Memory B cell (primary cell): ENCODE results near the gene KRTAP10-4.
"Not testable (repeated sequence)": the region's sequence is repeated elsewhere in the genome, so short reads cannot be mapped to it uniquely, and the experiment has no call there.

Experiments used
- ATAC-seq: fragments of 150-1000 bp; cut with Tn5 transposase; 2 replicates; pipeline ENCODE4 v1.10.0; 2021; ENCODE audit warnings: low read depth, mild to moderate bottlenecking, moderate library complexity
- DNase-seq, 2 donors: peaks; one replicate each; pipeline ENCODE4 v3.0.0; 2022; ENCODE audit warnings: low spot score in 2 of 2
- H3K27ac Mint-ChIP-seq: one replicate; pipeline ENCODE4 v1.8.0; 2022; ENCODE audit warnings: mild to moderate bottlenecking, moderate library complexity, mixed read lengths
- H3K27me3 Mint-ChIP-seq: one replicate; pipeline ENCODE4 v1.8.0; 2022; ENCODE audit warnings: mixed read lengths
- H3K36me3 Mint-ChIP-seq: one replicate; pipeline ENCODE4 v1.8.0; 2022; ENCODE audit warnings: mild to moderate bottlenecking, mixed read lengths
- H3K4me1 Mint-ChIP-seq: one replicate; pipeline ENCODE4 v1.8.0; 2022; ENCODE audit warnings: mixed read lengths
- H3K4me3 Mint-ChIP-seq: one replicate; pipeline ENCODE4 v1.8.0; 2022; ENCODE audit warnings: mild to moderate bottlenecking, moderate library complexity, mixed read lengths
- H3K9me3 Mint-ChIP-seq: one replicate; pipeline ENCODE4 v1.8.0; 2022; ENCODE audit warnings: mixed read lengths

The KRTAP10-4 gene

DNA sequence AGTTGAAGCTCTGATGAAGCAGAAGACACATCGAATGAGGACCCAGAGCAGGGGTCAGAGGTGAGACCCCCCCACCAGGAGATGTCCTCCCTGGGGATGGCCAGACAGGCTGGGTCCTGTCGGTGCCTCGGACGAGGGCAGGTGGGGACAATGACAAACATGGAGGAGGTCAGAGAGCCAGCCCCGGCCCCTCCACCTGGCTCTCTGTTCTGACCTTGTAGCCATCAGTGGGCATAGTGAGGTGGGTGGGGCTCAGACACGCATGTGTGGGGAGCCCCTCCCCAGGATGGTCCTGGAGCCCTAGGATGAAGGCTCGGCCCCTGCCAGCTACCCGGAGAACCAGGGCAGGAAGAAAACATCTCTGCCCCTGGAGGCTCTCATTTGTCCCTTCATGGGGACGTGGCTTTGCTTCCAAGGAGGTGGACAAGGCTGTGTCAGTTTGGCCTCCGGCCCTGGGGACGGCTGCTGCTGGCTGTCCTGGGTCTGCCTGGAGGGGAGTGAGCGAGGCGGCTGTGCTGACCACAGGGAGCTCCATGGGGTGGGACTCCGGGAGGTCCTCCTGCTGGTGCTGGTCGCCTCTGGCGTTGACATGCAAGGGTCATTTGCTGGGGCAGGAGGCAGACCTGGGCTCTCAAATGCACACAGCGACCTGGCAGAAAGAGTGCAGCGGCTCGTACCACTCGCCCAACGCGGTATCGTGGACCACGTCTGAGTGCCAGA, 16.2 kb downstream of the KRTAP10-4 start:
- Mint-ChIP-seq H3K27ac (no peak overlapping the region), H3K4me3 (no peak overlapping the region), H3K9me3 (peaks cover 3% of the 10 kb centered on the region), H3K36me3 (no peaks in the 10 kb centered on the region), H3K27me3 (peaks cover 25% of the 10 kb centered on the region), H3K4me1 (no peaks in the 10 kb centered on the region)
- no peak for DNase-seq
- ATAC-seq = no peak

DNA sequence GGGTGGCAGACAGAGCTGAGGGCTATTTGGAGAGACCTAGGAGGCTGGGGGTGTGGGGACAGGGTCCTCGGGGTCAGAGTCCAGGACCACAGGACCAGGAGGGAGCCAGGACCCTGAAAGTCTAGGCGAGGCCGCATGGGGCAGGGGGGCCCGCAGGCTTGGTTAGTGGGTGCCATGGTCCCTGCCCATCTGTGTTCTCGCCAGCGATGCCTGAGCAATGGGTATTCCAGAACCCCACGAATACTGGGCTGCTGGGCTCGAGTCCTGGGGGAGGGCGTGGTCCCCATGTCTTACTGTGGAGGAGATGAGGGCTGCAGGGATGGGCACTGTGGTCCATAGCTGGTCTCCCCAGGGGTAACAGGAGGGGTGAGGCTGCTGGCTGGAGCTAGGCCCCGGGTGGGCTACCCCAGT, 16.8 kb downstream of the KRTAP10-4 start:
- no peaks in the 10 kb centered on the region for H3K36me3 Mint-ChIP-seq
- ATAC-seq = no peak
- H3K4me1 Mint-ChIP-seq = peaks cover 2% of the 10 kb centered on the region
- H3K27ac Mint-ChIP-seq = no peak overlapping the region
- H3K4me3 Mint-ChIP-seq = no peak overlapping the region
- peaks cover 26% of the 10 kb centered on the region for H3K27me3 Mint-ChIP-seq
- peak in 1 of 2 donors; percentile 9 for DNase-seq
- H3K9me3 Mint-ChIP-seq = peaks cover 3% of the 10 kb centered on the region

DNA sequence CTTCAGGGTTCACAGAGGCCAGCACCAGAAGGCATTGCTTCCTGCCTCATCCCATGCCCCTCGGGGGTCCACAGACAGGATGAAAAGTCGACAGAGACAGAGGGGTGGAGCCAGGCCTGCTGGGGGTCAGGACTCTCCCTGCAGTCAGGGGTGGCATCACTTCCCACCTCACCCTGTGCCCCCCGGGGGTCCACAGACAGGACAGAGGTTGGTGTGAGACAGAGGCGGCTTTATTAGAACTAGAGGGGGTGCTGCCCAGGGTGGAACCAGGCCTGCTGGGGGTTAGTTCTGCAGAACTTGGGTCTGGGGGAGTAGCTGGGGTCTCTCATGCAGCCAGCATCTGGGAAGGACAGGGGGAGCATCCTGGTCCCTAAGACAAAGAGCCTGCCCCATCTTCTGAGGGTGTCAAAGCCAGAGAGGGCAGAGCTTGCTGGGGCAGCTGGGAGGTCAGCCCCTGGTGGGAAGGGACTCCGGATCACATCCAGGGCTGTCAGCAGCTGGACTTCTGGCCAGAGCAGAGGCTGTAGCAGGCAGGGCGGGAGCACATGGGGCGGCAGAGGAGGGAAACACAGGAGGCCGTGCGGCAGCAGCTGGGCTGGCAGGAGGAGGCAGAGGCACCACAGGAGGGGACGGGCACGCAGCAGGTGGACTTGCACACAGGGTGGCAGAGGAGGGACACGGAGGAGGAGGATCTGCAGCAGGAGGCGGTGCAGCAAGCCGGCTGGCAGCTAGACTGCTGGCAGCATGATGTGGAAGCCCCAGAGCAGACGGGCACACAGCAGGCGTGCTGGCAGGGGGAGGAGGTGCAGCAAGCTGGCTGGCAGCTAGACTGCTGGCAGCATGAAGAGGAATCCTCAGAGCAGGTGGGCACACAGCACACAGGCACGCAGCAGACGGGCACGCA, 17.6 kb downstream of the KRTAP10-4 start:
- not testable (repeated sequence) for ATAC-seq, DNase-seq, H3K4me3 Mint-ChIP-seq, H3K9me3 Mint-ChIP-seq, H3K36me3 Mint-ChIP-seq, H3K4me1 Mint-ChIP-seq, H3K27ac Mint-ChIP-seq
- H3K27me3 Mint-ChIP-seq = peaks cover 23% of the 10 kb centered on the region

DNA sequence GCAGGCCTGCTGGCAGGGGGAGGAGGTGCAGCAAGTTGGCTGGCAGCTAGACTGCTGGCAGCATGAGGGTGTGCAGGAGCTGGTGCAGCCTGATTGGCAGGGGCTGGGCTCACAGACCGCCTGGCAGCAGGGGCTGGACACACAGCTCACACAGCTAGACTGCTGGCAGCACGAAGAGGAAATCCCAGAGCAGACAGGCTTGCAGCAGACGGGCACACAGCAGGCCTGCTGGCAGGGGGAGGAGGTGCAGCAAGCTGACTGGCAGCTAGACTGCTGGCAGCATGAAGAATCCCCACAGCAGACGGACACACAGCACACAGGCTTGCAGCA, 18.2 kb downstream of the KRTAP10-4 start:
- H3K4me1 Mint-ChIP-seq, H3K27ac Mint-ChIP-seq, ATAC-seq, H3K9me3 Mint-ChIP-seq, H3K4me3 Mint-ChIP-seq, H3K36me3 Mint-ChIP-seq: not testable (repeated sequence)
- peaks cover 19% of the 10 kb centered on the region for H3K27me3 Mint-ChIP-seq
- DNase-seq = peak in 1 of 2 donors; percentile 8

DNA sequence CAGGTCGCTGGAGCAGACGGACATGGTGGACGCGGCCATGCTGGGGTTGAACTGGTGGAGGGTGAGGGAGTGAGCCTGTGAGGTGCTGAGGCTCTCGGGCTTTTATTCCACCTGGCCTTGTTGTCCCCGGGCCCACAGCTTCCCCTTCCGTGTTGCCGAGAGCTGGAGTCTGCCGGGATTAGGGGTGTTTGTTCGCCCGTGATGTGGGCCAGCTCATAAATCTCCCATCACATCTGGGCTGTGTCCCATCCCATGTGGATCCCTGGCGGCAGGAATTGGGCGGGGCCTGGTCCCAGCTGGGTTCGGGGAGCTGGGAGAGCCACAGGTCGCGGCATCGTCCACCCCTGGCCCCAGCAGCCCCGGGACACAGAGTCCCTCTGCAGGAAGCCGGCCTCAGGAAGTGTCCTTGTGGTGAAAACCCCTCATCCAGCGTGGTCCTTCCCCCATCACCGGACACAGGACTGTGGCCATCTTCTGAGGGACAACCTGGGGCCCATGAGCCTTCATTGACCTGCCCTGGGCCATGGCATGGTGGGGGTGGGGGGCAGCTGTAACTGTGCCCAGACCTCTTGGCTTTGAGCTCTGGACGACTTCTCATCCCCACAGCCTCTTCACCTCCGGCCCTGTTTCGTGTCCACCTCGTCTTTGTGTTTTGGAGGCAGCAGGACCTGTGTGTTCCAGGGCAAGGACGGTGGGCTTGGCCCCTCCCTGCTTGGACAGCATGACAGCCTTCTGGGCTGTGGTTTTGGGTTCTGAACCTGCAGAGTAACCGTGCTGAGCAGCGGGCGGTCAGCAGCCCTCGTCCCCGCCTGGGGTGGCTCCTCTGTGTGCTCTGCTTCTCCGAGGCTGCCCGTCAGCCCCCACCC, 19.1 kb downstream of the KRTAP10-4 start, which contains the start of gene KRTAP10-6:
Gene KRTAP10-6, minus strand, starts transcription at position 60 of the 866 bp plus-strand sequence. Its CDS starts 21 bp downstream, at position 39.
- H3K9me3 Mint-ChIP-seq = no peaks in the 10 kb centered on the region
- H3K36me3 Mint-ChIP-seq = no peaks in the 10 kb centered on the region
- no peak within 1 kb of the TSS for H3K4me3 Mint-ChIP-seq
- ATAC-seq = no peak
- DNase-seq = peak in 1 of 2 donors; percentile 6
- H3K27me3 Mint-ChIP-seq = peaks cover 19% of the 10 kb centered on the region
- peaks cover 2% of the 10 kb centered on the region for H3K4me1 Mint-ChIP-seq
- no peak within 1 kb of the TSS for H3K27ac Mint-ChIP-seq

DNA sequence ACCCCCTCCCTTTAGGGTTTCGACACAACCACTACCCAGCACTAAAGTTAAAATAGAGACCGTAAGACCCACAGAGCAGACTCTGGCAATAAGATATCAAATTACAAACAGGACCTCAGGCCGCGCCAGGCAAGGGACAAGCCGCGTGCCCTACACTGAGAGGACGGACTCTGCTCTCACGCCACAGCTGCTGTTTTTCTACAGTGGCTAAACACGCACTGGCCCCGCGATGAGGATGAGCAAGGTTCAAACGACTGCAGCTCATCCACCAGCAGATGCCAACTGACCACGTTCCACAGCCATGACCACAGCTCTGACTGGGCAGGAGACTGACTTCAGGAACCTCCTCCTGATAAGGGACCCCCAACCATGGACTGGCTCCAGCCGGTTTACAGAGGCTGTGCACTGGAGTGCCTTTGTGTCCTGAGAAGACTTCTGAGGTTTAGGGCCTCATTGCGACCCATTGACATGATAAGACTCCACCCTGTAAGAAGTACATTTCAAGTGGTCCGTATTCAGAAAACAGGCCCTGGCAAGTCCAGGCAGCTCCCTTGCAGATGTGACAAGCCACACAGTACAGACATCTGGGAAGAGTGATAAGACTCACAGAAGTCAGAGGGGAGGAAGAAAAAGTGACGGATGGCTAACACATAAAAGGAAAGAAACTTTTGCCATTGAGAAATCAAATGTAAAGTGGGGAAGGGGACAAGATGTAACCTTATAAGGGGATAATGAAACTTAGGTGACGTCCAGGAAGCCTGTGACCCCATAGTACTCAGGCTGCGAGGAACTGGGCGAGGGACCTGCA, 20.3 kb downstream of the KRTAP10-4 start:
- no peak overlapping the region for H3K27ac Mint-ChIP-seq
- peaks cover 26% of the 10 kb centered on the region for H3K27me3 Mint-ChIP-seq
- H3K36me3 Mint-ChIP-seq = peaks cover 2% of the 10 kb centered on the region
- no peak overlapping the region for H3K4me3 Mint-ChIP-seq
- H3K4me1 Mint-ChIP-seq = peaks cover 2% of the 10 kb centered on the region
- H3K9me3 Mint-ChIP-seq = peaks cover 7% of the 10 kb centered on the region
- ATAC-seq = no peak
- DNase-seq = no peak

DNA sequence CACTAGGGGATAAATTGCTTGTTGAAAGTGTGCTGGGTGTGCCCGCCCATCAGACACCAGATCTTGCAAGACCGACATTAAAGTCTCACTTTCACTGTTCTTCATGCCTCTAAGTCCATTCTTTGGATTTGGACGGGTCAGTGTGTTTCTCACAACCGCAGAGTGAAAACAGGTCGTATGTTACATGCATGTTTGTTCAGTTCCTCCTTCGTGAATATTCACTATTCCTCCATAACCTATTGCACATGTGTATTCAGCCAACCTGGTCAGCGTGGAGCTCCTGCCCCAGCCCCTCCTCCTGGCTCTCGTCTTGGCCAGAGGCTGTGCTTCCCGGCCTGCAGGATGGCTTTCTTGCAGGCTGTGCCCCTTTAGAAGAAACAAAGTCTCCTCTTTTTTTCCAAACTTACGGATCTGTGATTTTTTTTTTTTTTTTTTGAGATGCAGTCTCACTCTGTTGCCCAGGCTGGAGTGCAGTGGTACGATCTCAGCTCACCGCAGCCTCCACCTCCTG, 20.9 kb downstream of the KRTAP10-4 start:
- no peak overlapping the region for H3K4me3 Mint-ChIP-seq
- peaks cover 23% of the 10 kb centered on the region for H3K27me3 Mint-ChIP-seq
- ATAC-seq = no peak
- H3K9me3 Mint-ChIP-seq = peaks cover 10% of the 10 kb centered on the region
- H3K36me3 Mint-ChIP-seq = peaks cover 4% of the 10 kb centered on the region
- H3K27ac Mint-ChIP-seq = no peak overlapping the region
- no peak for DNase-seq
- H3K4me1 Mint-ChIP-seq = peaks cover 2% of the 10 kb centered on the region

DNA sequence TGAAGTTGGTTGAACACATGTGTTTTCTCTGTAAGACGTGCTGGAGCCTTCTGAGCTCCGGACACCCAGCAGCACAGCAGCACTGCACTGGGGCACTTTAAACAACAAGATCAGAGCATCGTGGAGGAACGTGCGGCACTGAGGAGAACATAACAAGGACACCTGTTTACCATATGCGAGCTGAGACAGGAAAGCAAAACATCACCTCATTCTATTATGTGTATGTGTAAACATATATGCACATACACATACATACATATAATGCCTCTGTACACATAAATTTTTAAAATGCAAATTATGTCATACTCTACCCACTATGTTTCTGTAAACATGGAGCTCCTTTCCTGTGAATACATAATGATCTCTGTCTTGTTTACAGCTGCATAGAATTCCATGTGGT, 22.0 kb downstream of the KRTAP10-4 start:
- Mint-ChIP-seq H3K9me3 (peaks cover 10% of the 10 kb centered on the region), H3K27me3 (peaks cover 25% of the 10 kb centered on the region), H3K4me3 (no peak overlapping the region), H3K4me1 (peaks cover 2% of the 10 kb centered on the region), H3K36me3 (peaks cover 4% of the 10 kb centered on the region), H3K27ac (peak overlapping the region; percentile 36)
- DNase-seq (no peak), ATAC-seq (no peak)

DNA sequence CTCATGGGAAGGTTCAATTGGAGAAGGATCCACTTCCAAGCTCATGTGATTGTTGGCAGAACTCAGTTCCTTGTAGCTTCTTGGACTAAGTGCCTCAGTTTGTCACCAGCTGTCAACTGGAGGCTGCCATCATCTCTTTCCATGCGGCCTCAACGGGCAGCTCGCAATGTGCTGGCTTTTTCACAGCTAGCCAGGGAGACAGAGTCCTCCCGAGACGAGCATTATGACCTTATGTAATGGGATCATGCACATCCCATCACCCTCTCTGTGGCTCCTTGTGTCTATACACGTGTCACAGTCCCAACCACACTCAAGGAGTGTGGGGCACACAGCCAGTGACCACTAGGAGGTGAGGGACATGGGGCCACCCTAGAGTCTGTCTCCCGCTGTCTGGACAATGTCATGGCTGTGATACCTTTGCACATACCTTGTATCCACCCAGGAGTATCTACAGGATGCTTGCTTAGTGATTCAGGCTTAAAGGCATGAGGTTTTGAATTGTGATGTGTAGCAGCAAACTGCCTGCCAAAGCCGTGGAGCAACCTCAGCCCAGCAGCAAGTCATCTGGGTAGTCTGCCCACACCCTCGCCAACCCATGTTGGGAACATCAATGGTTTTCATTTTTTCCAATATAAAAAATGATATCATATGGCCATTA, 22.7 kb downstream of the KRTAP10-4 start:
- H3K9me3 Mint-ChIP-seq = peaks cover 10% of the 10 kb centered on the region
- H3K4me3 Mint-ChIP-seq = no peak overlapping the region
- ATAC-seq (no peak), DNase-seq (no peak)
- no peak overlapping the region for H3K27ac Mint-ChIP-seq
- H3K27me3 Mint-ChIP-seq = peaks cover 26% of the 10 kb centered on the region
- H3K4me1 Mint-ChIP-seq = peaks cover 2% of the 10 kb centered on the region
- peaks cover 4% of the 10 kb centered on the region for H3K36me3 Mint-ChIP-seq

DNA sequence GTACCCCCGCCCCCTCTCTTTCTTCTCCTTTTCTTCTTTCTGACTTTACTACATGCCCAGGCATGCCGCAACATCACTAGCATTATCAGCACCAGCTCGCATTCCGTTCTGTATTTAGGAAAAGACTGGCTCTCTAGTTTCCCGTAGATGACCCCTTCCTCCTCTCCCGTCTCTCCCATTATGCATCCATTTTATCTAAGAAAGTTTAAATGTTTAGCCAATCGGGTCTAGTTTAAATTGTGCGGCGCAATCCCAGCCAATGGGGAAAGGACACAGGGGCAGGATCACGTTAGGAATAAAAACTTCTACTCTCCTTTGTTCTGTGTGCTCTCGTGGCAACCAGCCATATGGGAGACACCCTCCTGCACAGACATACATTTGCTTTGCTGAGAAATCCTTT, 24.5 kb downstream of the KRTAP10-4 start:
- Mint-ChIP-seq H3K27me3 (peaks cover 26% of the 10 kb centered on the region), H3K27ac (no peak overlapping the region), H3K9me3 (peaks cover 10% of the 10 kb centered on the region), H3K4me3 (no peak overlapping the region), H3K4me1 (peaks cover 2% of the 10 kb centered on the region), H3K36me3 (peaks cover 4% of the 10 kb centered on the region)
- no peak for ATAC-seq
- DNase-seq = no peak

DNA sequence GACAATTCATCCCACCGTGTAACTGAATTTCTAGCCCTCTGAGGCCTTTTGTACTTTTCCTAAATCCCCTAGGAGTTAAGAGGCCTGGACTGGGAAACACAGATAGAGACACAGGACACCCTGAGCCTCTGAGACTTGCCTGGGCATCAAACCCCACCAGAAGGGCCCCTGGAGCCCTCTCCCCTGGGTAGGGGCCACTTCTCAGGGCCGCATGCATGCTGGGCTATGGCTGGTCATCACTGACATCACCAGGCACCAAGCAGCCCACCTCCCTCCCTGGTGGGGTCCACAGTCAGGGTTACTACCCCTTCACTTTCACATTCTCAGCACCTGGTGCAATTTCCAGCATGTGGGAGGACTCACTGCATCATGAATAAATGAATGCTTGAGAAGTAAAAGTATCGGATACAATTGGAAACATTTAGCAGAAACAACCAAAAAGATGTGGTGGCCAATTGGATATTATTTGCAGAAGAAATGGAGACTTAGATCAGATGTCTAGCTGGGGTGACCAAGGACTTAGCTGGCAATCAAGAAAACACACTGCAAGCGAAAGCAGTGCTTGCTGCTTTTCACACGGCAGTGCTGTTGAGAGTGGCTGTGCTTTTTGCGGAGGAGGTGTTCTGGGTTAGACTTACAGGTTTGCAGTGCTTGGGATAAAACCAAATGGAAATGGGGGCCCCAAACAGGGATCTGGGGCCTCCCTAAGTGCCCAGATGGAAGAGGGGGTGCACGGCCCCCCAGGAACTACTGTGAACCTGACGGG, 25.9 kb downstream of the KRTAP10-4 start:
- Mint-ChIP-seq H3K9me3 (peaks cover 10% of the 10 kb centered on the region), H3K4me1 (peaks cover 2% of the 10 kb centered on the region), H3K4me3 (no peak overlapping the region), H3K36me3 (peaks cover 4% of the 10 kb centered on the region), H3K27me3 (peaks cover 26% of the 10 kb centered on the region), H3K27ac (no peak overlapping the region)
- no peak for ATAC-seq
- DNase-seq = no peak
